Measurements from ENCODE around the gene DHDDS.

Gene DHDDS

GRCh38 chr1:26452459-26453183 is 20.5 kb downstream of the DHDDS start:
- no peak for DNase-seq
- Histone ChIP-seq H3K4me3 (ENCODE audit: insufficient read depth, low read depth, low read length, poor library complexity, severe bottlenecking) (no peak overlapping the region), H3K27ac (ENCODE audit: insufficient read depth, low read length, poor library complexity, severe bottlenecking) (no peak overlapping the region), H3K36me3 (ENCODE audit: control insufficient read depth, insufficient read depth, low read length) (peaks cover 24% of the 10 kb centered on the region), H3K9me3 (ENCODE audit: control insufficient read depth, low read length) (no peaks in the 10 kb centered on the region), H3K4me1 (ENCODE audit: control insufficient read depth, insufficient read depth, low read length, poor library complexity, severe bottlenecking) (no peaks in the 10 kb centered on the region), H3K27me3 (replicated peaks; ENCODE audit: control insufficient read depth, insufficient read depth, low read length, poor library complexity, severe bottlenecking) (no peaks in the 10 kb centered on the region)

- H3K9me3 ChIP-seq (ENCODE audit: control insufficient read depth, low read length): no peaks in the 10 kb centered on the region
- no peak for DNase-seq
- no peak overlapping the region for H3K4me3 ChIP-seq (ENCODE audit: insufficient read depth, low read depth, low read length, poor library complexity, severe bottlenecking)
- H3K36me3 ChIP-seq (ENCODE audit: control insufficient read depth, insufficient read depth, low read length): peaks cover 45% of the 10 kb centered on the region
- H3K27ac ChIP-seq (ENCODE audit: insufficient read depth, low read length, poor library complexity, severe bottlenecking): no peak overlapping the region
- H3K4me1 ChIP-seq (ENCODE audit: control insufficient read depth, insufficient read depth, low read length, poor library complexity, severe bottlenecking): no peaks in the 10 kb centered on the region
- H3K27me3 ChIP-seq (replicated peaks; ENCODE audit: control insufficient read depth, insufficient read depth, low read length, poor library complexity, severe bottlenecking): no peaks in the 10 kb centered on the region
Observed at GRCh38 chr1:26459148-26459547, 27.0 kb downstream of the DHDDS start.

- Histone ChIP-seq H3K36me3 (ENCODE audit: control insufficient read depth, insufficient read depth, low read length) (peaks cover 49% of the 10 kb centered on the region), H3K27me3 (replicated peaks; ENCODE audit: control insufficient read depth, insufficient read depth, low read length, poor library complexity, severe bottlenecking) (no peaks in the 10 kb centered on the region), H3K9me3 (ENCODE audit: control insufficient read depth, low read length) (no peaks in the 10 kb centered on the region), H3K27ac (ENCODE audit: insufficient read depth, low read length, poor library complexity, severe bottlenecking) (no peak overlapping the region), H3K4me3 (ENCODE audit: insufficient read depth, low read depth, low read length, poor library complexity, severe bottlenecking) (no peak overlapping the region), H3K4me1 (ENCODE audit: control insufficient read depth, insufficient read depth, low read length, poor library complexity, severe bottlenecking) (no peaks in the 10 kb centered on the region)
- DNase-seq: no peak
Observed at GRCh38 chr1:26459573-26460031, 27.5 kb downstream of the DHDDS start.

GRCh38 chr1:26468911-26469310 is 36.8 kb downstream of the DHDDS start:
- DNase-seq: no peak
- peaks cover 16% of the 10 kb centered on the region for H3K4me1 ChIP-seq (ENCODE audit: control insufficient read depth, insufficient read depth, low read length, poor library complexity, severe bottlenecking)
- peaks cover 33% of the 10 kb centered on the region for H3K36me3 ChIP-seq (ENCODE audit: control insufficient read depth, insufficient read depth, low read length)
- H3K4me3 ChIP-seq (ENCODE audit: insufficient read depth, low read depth, low read length, poor library complexity, severe bottlenecking): no peak overlapping the region
- H3K9me3 ChIP-seq (ENCODE audit: control insufficient read depth, low read length): no peaks in the 10 kb centered on the region
- H3K27me3 ChIP-seq (replicated peaks; ENCODE audit: control insufficient read depth, insufficient read depth, low read length, poor library complexity, severe bottlenecking): no peaks in the 10 kb centered on the region
- no peak overlapping the region for H3K27ac ChIP-seq (ENCODE audit: insufficient read depth, low read length, poor library complexity, severe bottlenecking)

- H3K27ac ChIP-seq (ENCODE audit: insufficient read depth, low read length, poor library complexity, severe bottlenecking): no peak overlapping the region
- H3K36me3 ChIP-seq (ENCODE audit: control insufficient read depth, insufficient read depth, low read length): peaks cover 37% of the 10 kb centered on the region
- no peaks in the 10 kb centered on the region for H3K9me3 ChIP-seq (ENCODE audit: control insufficient read depth, low read length)
- no peak overlapping the region for H3K4me3 ChIP-seq (ENCODE audit: insufficient read depth, low read depth, low read length, poor library complexity, severe bottlenecking)
- H3K27me3 ChIP-seq (replicated peaks; ENCODE audit: control insufficient read depth, insufficient read depth, low read length, poor library complexity, severe bottlenecking): no peaks in the 10 kb centered on the region
- DNase-seq: no peak
- H3K4me1 ChIP-seq (ENCODE audit: control insufficient read depth, insufficient read depth, low read length, poor library complexity, severe bottlenecking): peaks cover 18% of the 10 kb centered on the region
Observed at GRCh38 chr1:26469558-26469957, 37.4 kb downstream of the DHDDS start.

- H3K36me3 ChIP-seq (ENCODE audit: control insufficient read depth, insufficient read depth, low read length): peaks cover 30% of the 10 kb centered on the region
Observed at GRCh38 chr1:26470878-26471497, 38.9 kb downstream of the DHDDS start.

GRCh38 chr1:26471498-26472319 is 39.6 kb downstream of the DHDDS start:
- Histone ChIP-seq H3K4me3 (ENCODE audit: insufficient read depth, low read depth, low read length, poor library complexity, severe bottlenecking) (peak overlapping the region; percentile 93), H3K27ac (ENCODE audit: insufficient read depth, low read length, poor library complexity, severe bottlenecking) (peak overlapping the region; percentile 97), H3K27me3 (replicated peaks; ENCODE audit: control insufficient read depth, insufficient read depth, low read length, poor library complexity, severe bottlenecking) (no peaks in the 10 kb centered on the region), H3K4me1 (ENCODE audit: control insufficient read depth, insufficient read depth, low read length, poor library complexity, severe bottlenecking) (peaks cover 18% of the 10 kb centered on the region), H3K9me3 (ENCODE audit: control insufficient read depth, low read length) (no peaks in the 10 kb centered on the region), H3K36me3 (ENCODE audit: control insufficient read depth, insufficient read depth, low read length) (peaks cover 31% of the 10 kb centered on the region)
- peak in 1 of 3 donors; percentile 18 for DNase-seq

More at GRCh38 chr1:26470878-26471497, 38.9 kb downstream of the DHDDS start:
- peak overlapping the region; percentile 93 for H3K4me3 ChIP-seq (ENCODE audit: insufficient read depth, low read depth, low read length, poor library complexity, severe bottlenecking)
- no peaks in the 10 kb centered on the region for H3K9me3 ChIP-seq (ENCODE audit: control insufficient read depth, low read length)
- H3K4me1 ChIP-seq (ENCODE audit: control insufficient read depth, insufficient read depth, low read length, poor library complexity, severe bottlenecking): peaks cover 18% of the 10 kb centered on the region
- H3K27me3 ChIP-seq (replicated peaks; ENCODE audit: control insufficient read depth, insufficient read depth, low read length, poor library complexity, severe bottlenecking): no peaks in the 10 kb centered on the region
- no peak overlapping the region for H3K27ac ChIP-seq (ENCODE audit: insufficient read depth, low read length, poor library complexity, severe bottlenecking)
- DNase-seq: no peak

- Histone ChIP-seq H3K9me3 (ENCODE audit: control insufficient read depth, low read length) (no peaks in the 10 kb centered on the region), H3K27me3 (replicated peaks; ENCODE audit: control insufficient read depth, insufficient read depth, low read length, poor library complexity, severe bottlenecking) (no peaks in the 10 kb centered on the region), H3K4me3 (ENCODE audit: insufficient read depth, low read depth, low read length, poor library complexity, severe bottlenecking) (peak within 1 kb of the TSS; percentile 93), H3K27ac (ENCODE audit: insufficient read depth, low read length, poor library complexity, severe bottlenecking) (peak within 1 kb of the TSS; percentile 97), H3K36me3 (ENCODE audit: control insufficient read depth, insufficient read depth, low read length) (peaks cover 31% of the 10 kb centered on the region), H3K4me1 (ENCODE audit: control insufficient read depth, insufficient read depth, low read length, poor library complexity, severe bottlenecking) (peaks cover 18% of the 10 kb centered on the region)
- peak; percentile 73 to 83 (median 78) for DNase-seq
Observed at GRCh38 chr1:26472320-26472900, 40.3 kb downstream of the DHDDS start, which contains the start of gene HMGN2. TSS of gene HMGN2 (plus strand) at chr1:26472440. CDS start at chr1:26472613, 173 bp downstream.

- peak overlapping the region; percentile 93 for H3K4me3 ChIP-seq (ENCODE audit: insufficient read depth, low read depth, low read length, poor library complexity, severe bottlenecking)
- peak; percentile 94 to 95 (median 95) for DNase-seq
- peak overlapping the region; percentile 97 for H3K27ac ChIP-seq (ENCODE audit: insufficient read depth, low read length, poor library complexity, severe bottlenecking)
- H3K27me3 ChIP-seq (replicated peaks; ENCODE audit: control insufficient read depth, insufficient read depth, low read length, poor library complexity, severe bottlenecking): no peaks in the 10 kb centered on the region
- H3K36me3 ChIP-seq (ENCODE audit: control insufficient read depth, insufficient read depth, low read length): peaks cover 33% of the 10 kb centered on the region
- H3K9me3 ChIP-seq (ENCODE audit: control insufficient read depth, low read length): no peaks in the 10 kb centered on the region
- H3K4me1 ChIP-seq (ENCODE audit: control insufficient read depth, insufficient read depth, low read length, poor library complexity, severe bottlenecking): peaks cover 18% of the 10 kb centered on the region
Observed at GRCh38 chr1:26472901-26473845, 41.1 kb downstream of the DHDDS start.
